NCI-H510A treated with DMSO at 0.1 percent for 48 hours (cell line): Measurements from ENCODE around the gene ATG9B.
"Not testable (repeated sequence)": the region's sequence is repeated elsewhere in the genome, so short reads cannot be mapped to it uniquely, and the experiment has no call there.

Experiments used
- DNase-seq: peaks from one replicate; lab custom pipeline; 2025; lab: John Stamatoyannopoulos, UW

The ATG9B gene

DNA sequence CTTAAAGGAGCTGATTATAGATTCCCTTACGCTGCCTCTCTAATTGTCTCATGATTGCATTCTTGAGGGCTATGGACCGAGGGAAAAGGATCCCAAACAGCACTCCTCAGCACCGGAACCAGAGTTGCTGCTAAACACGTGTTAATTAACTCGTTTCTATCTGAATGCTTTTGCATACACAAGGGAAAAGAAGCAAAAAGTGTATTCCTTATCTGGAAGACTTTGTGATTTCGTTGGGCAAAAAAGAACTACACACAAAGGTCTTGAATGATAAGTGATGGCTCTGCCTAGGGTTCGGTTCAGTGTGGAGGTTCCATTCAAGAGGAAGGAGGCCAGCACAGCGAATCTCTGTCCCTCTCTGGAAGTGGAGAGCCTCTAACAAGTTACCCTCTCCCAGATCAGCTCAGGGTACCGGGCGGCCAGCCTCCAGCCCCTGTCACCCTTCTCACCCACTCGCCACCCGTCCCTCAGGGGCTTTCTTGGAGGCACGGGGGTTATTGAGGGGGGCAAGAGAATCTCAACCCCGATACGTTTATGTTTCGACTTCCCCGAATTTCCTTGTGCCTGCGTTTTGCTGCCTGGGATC is 34.6 kb upstream of the ATG9B start:
- no peak for DNase-seq

GRCh38 chr7:151057989-151058780 is 33.9 kb upstream of the ATG9B start:
- DNase-seq = peak; percentile 91

- DNase-seq = no peak
Observed at GRCh38 chr7:151057506-151057988, 33.3 kb upstream of the ATG9B start, which contains the start of gene CDK5. Gene CDK5, minus strand, starts transcription at chr7:151057897. Its CDS starts 49 bp downstream, at chr7:151057848.

- no peak for DNase-seq
Observed at GRCh38 chr7:151056666-151057505, 32.6 kb upstream of the ATG9B start.

- DNase-seq = no peak
Observed at GRCh38 chr7:151056283-151056665, 32.0 kb upstream of the ATG9B start.

GRCh38 chr7:151053751-151054150 is 29.5 kb upstream of the ATG9B start:
- no peak for DNase-seq

GRCh38 chr7:151053096-151053495 is 28.8 kb upstream of the ATG9B start:
- DNase-seq = no peak

DNA sequence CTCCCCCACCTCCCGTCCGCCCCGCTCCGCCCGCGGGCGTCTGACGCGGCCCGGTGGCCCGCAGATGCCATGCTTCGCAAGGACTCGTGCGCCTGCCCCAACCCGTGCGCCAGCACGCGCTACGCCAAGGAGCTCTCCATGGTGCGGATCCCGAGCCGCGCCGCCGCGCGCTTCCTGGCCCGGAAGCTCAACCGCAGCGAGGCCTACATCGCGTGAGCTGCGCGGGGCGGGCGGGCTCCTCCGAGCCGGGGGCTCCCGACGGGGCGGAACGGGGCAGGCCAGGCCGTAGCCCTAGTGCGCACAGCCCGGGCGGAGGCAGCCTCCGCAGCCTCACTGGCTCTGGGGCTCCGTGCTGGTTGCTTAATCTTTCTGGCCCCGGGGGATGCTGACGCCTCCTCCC is 26.8 kb upstream of the ATG9B start:
- no peak for DNase-seq

DNA sequence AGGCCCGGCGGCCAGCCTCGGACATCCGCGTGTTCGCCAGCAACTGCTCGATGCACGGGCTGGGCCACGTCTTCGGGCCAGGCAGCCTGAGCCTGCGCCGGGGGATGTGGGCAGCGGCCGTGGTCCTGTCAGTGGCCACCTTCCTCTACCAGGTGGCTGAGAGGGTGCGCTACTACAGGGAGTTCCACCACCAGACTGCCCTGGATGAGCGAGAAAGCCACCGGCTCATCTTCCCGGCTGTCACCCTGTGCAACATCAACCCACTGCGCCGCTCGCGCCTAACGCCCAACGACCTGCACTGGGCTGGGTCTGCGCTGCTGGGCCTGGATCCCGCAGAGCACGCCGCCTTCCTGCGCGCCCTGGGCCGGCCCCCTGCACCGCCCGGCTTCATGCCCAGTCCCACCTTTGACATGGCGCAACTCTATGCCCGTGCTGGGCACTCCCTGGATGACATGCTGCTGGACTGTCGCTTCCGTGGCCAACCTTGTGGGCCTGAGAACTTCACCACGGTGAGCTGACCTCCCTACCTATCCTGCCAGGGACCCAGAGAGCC is 24.7 kb upstream of the ATG9B start:
- no peak for DNase-seq

GRCh38 chr7:151047976-151048815 is 23.9 kb upstream of the ATG9B start, which contains the start of gene ASIC3:
Gene ASIC3, plus strand, starts transcription at chr7:151048531. Its CDS starts 355 bp downstream, at chr7:151048886.
- no peak for DNase-seq

- peak; percentile 5 for DNase-seq
Observed at GRCh38 chr7:151046603-151047573, 22.6 kb upstream of the ATG9B start.

- DNase-seq = no peak
Observed at GRCh38 chr7:151045967-151046366, 21.7 kb upstream of the ATG9B start.

DNA sequence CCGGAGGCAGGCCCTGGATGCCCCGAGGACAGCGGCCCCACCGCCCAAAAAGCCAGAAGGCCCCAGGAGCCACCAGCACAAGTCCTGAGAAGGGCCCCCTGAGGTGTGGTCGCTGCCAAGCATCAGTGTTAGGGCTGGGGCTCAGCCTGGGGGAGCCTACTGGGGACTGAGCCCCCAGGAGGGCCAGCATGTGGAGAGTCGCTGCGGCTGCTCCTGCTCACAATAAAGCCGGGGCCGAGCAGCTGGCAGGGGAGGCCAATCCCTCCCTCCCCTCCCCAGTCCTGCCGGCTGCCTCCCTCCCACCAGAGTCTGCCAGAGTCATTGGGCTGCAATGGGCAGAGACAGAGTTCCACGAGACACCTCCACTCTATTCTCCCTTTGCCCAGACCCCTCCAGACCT is 21.0 kb upstream of the ATG9B start:
- no peak for DNase-seq

DNA sequence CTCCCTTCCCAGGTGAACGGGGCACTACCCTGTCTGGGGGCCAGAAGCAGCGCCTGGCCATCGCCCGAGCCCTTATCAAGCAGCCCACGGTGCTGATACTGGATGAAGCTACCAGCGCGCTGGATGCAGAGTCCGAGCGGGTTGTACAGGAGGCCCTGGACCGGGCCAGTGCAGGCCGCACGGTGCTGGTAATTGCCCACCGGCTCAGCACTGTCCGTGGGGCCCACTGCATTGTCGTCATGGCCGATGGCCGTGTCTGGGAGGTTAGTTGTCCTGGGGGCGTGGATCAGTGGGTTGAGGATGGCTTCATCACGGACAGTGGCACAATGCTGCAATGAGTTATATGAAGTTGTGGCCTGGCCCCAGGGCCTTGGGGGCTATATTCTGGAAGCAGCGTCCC is 19.7 kb upstream of the ATG9B start:
- no peak for DNase-seq

DNA sequence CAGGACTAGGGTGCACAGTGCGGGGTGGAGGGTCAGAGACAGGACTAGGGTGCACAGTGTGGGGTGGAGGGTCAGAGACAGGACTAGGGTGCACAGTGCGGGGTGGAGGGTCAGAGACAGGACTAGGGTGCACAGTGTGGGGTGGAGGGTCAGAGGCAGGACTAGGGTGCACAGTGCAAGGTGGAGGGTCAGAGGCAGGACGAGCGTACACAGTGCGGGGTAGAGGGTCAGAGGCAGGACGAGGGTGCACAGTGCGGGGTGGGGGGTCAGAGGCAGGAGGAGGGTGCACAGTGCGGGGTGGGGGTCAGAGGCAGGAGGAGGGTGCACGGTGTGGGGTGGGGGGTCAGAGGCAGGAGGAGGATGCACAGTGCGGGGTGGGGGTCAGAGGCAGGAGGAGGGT is 19.2 kb upstream of the ATG9B start:
- not testable (repeated sequence) for DNase-seq

DNA sequence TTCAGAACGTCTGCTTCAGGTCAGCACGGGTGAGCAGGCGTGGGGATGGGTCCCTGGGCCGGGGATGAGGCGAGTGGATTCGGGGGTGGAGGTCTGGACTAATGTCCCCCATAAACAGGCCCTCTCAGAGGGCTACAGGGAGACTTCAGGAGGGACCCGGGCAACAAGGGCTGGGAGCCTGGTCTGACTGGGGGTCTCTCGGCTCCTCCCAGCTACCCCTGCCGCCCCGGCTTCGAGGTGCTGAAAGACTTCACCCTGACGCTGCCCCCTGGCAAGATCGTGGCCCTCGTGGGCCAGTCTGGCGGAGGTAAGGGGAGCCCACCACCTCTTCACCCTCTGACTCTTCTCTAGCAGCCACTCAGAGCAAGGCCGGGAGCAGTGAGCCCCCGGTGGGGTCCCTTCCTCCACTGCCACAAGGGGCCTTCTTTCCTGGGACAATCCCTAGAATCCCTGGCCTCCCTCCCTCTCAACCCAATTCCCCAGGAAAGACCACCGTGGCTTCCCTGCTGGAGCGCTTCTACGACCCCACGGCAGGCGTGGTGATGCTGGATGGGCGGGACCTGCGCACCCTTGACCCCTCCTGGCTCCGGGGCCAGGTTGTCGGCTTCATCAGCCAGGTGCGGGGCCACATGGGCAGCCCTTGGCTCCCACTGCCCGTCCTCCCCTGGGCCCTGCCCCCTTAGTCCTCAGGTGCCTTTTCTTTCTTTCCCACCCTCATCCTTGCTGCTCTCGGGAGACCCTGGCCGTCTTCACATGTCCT is 16.5 kb upstream of the ATG9B start:
- no peak for DNase-seq

- DNase-seq = no peak
Observed at GRCh38 chr7:151039850-151040548, 15.7 kb upstream of the ATG9B start.

GRCh38 chr7:151038951-151039849 is 14.9 kb upstream of the ATG9B start:
- DNase-seq = no peak
